Kidney glomerular epithelial cell (primary cell): Measurements from ENCODE around the gene NANOS3.
"Not testable (repeated sequence)": the region's sequence is repeated elsewhere in the genome, so short reads cannot be mapped to it uniquely, and the experiment has no call there.

Source experiments
- DNase-seq: peaks from one replicate; lab custom pipeline; 2025; lab: John Stamatoyannopoulos, UW

NANOS3 gene

GRCh38 chr19:13843104-13843921, 33.6 kb upstream of the NANOS3 start:
- peak; percentile 41 for DNase-seq

GRCh38 chr19:13844130-13844631, 32.8 kb upstream of the NANOS3 start:
- no peak for DNase-seq

GRCh38 chr19:13846557-13847406, 30.2 kb upstream of the NANOS3 start:
- DNase-seq = peak; percentile 81

GRCh38 chr19:13847407-13848339, 29.3 kb upstream of the NANOS3 start:
- peak; percentile 68 for DNase-seq

- no peak for DNase-seq
Measured at GRCh38 chr19:13848340-13848677, 28.6 kb upstream of the NANOS3 start.

GRCh38 chr19:13848798-13849676, 27.9 kb upstream of the NANOS3 start:
- DNase-seq = no peak

GRCh38 chr19:13849991-13850909, 26.7 kb upstream of the NANOS3 start:
- DNase-seq = peak; percentile 51

GRCh38 chr19:13850910-13851733, 25.8 kb upstream of the NANOS3 start:
- peak; percentile 94 for DNase-seq

GRCh38 chr19:13851734-13852114, 25.2 kb upstream of the NANOS3 start:
- DNase-seq = not testable (repeated sequence)

GRCh38 chr19:13852171-13852707, 24.7 kb upstream of the NANOS3 start:
- not testable (repeated sequence) for DNase-seq

GRCh38 chr19:13856497-13856896, 20.4 kb upstream of the NANOS3 start:
- DNase-seq = no peak

- no peak for DNase-seq
Measured at GRCh38 chr19:13859361-13859880, 17.5 kb upstream of the NANOS3 start.

- DNase-seq = no peak
Measured at GRCh38 chr19:13860679-13861391, 16.1 kb upstream of the NANOS3 start.

- no peak for DNase-seq
Measured at GRCh38 chr19:13861392-13861713, 15.6 kb upstream of the NANOS3 start.

- DNase-seq = peak; percentile 90
Measured at GRCh38 chr19:13861714-13862531, 15.0 kb upstream of the NANOS3 start.

- DNase-seq = no peak
Measured at GRCh38 chr19:13864046-13864666, 12.8 kb upstream of the NANOS3 start.
